HG02943 (cell line): ENCODE results near the gene NFIL3.

Experiments used
- ATAC-seq: cut with Tn5 transposase; IDR thresholded peaks from one replicate; pipeline ENCODE4 v1.9.1; 2021; ENCODE audit warnings: mild to moderate bottlenecking, low read depth, moderate library complexity; ENCODE audit not compliant: unreplicated experiment

NFIL3 gene

DNA sequence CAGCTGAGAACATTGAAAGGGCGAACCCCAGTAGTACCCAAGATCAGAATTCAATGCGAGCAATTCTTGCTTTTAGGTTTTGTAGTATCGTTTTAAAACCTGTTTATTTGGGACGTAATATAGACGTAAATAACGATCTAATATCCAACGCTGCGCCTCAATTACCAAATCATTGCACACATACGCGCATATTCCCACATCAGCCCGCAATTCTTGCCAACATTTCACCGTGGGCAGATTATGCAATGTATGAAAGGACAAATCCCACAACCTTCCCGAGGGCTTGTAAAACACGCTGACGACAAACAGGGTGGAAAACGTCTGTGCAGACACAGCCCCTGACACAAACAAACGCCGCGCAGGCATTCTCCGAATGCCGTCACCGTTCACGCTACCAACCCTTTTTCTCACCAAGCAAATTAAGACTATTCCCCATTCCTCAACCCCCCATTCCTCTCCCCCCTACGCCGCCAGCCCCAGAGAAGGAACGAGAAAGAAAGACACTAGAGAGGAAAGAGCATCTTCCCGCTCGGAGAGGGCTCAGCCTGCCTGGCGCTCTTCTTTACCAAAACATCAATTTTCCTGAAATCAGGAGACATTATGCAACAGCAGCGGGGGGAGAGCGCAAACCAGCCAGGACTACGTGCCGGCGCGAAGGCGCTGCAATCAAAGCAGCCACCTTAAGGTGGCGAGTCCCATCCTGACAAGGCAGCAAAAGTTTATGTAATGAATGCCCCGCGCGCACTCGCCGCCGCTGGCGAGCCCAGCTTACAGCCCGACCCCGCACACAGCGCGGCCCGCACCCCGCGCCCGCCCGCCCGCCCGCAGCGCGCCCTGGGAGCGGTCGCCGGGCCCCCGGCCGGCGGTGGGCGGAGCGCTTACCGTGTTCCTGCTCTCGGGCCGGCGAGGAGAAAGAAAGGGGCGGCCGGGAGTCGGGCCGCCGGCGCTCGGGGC is 597 bp downstream of the NFIL3 start:
- ATAC-seq = peak; percentile 47

DNA sequence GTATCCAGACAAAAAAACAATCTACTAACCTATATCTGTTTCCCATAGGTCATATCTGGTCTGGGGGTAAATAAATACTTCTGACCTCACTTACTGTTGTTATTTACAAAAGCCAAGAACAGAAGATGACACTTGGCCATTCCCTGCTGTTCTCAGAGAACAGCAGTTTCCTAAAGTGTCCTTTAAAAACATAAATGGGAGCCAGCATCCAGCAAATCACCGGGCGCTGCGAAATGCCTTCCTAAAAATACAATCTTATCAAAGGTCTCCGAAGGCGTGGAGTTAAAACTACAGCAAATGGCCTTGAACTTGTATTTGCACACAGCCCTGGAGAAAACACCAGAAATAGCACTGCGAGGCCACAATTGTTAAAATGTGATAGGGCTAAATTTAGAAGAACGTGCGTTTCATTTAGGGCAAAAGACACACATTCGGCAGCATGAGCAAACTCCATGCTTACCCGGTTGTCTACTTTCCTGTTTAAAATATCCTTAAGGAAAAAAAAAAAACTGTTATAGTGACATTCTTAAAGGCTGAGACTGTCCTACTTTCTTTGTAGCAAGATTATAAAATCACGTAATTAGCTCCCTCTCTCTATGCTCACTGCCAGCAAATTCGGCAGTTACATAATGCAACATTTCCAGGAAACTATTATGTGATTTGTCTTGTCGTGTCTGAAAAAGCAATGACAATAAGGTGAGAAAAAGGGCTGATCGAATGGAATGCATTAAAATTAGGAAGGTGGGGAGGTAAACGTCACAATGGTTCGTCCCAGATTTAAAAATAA is 1.5 kb downstream of the NFIL3 start:
- no peak for ATAC-seq

DNA sequence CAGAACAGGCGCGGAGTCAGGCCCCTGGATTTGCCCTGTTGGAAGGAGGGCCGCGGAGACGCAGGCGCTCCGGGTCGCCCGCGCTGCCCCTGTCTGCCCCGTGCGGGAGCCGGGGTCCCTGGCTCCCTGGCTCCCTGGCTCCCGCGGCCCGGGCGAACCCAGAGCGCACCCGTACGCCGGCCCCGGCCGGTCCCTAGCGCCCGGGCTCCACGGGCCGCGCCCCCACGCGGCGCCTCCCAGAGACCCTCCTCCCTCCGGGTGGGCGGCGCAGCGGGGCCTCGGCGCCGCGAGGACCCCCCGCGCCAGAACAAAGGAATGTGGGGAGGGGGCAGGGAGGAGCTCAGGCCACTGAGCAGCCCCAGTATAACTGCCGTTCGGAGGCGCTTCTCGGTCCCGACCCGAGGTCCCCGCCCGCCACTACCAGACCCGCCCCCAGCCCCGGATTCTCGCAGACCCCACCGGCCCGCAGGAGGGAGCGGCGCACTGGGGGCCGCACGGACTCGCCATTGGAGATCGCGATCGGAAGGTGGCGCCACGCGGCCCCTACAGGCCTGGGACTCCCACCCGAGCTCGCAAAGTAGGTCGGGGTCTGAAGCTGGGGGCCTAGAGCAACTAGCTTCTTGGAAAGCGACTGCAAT is 2.4 kb downstream of the NFIL3 start:
- ATAC-seq = no peak

DNA sequence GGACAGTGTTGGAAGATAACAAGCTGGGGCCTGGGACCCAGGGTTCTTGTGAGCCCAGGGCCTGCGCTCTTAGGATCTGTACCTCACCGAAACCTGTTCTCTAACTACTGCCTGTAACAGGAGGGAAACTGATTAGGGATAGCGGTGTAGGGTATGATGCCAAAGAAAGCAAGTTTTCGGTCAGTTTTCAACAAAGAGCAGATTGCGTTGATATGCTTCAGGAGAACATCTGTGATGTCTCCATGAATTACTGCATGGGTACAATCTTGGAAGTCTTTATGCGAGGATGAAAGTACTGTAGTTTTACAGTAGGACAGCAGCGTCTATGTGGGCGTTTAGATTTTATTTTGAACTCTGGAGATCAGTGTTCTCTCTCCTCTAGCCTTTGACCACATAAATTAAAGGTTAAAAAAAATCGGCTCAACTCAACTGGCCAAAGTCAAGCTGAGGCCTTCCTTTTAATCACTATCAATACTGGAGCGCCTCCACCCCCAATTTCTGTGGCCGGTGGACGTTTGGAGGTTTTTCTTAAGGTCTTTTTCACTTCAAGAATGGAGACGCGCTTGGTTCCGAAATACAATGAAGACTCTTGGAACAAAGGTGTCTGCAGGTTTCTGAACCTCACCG is 3.0 kb downstream of the NFIL3 start:
- no peak for ATAC-seq

DNA sequence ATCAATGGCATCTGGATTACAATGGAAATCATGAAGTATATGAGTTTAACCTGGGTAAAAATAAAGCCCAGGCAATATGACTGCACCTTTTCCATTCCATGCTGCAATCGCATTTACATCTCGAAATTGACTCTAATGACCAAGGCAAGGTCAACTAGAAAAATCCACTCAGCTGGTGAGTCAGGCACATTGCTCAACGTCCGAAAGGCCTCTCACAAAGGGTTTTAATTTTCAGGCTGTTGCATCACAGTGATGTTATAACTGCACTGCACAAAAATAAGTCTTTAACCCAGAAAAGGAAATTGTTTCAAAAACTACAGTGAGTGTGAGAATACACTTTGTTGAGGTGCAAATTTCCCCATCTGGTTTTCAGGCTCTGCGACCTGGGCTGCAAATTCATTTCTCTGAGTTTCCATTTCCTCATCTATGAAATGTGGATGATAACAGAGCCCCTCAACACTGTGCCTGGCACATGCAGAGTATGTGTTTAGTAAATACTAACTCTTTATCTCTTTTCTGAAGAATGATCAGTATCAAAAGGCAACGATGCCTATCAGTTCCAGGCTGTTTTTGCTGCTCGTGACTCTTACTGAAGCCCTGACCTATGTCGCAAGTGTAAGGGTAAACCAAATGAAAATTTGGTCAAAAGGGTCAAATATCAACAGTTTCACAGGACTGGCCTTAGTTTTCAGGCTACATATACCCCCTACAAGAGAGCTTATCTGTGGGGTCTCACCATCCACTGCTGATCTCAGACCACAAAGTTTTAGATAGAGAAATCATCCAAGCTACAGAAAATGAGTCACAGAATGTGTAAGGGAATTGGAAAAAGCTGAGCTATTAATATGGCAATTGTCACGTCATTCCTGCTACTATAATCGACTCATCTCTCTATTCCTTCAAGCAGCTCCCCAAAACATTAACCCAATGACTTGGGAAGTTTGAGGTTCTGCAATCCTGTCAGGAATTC is 4.1 kb downstream of the NFIL3 start:
- no peak for ATAC-seq

DNA sequence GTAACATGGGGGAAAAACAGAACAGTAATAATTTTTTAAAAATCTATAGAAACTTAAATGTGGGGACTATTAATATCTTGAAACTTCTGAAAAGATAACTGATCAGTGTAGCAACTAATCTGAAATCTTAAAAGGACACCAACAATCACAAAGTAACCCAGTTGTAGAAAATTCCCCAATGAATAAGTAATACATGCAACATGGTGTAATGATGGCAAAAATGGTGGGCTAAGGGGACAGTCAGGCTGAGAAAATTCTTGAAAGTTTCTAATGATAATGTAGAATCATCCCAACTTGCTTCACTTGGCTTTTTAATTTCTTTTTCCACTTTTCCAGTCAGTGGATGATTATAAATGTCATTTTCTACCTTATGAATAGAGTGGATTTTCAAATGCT is 5.4 kb downstream of the NFIL3 start:
- ATAC-seq = no peak

DNA sequence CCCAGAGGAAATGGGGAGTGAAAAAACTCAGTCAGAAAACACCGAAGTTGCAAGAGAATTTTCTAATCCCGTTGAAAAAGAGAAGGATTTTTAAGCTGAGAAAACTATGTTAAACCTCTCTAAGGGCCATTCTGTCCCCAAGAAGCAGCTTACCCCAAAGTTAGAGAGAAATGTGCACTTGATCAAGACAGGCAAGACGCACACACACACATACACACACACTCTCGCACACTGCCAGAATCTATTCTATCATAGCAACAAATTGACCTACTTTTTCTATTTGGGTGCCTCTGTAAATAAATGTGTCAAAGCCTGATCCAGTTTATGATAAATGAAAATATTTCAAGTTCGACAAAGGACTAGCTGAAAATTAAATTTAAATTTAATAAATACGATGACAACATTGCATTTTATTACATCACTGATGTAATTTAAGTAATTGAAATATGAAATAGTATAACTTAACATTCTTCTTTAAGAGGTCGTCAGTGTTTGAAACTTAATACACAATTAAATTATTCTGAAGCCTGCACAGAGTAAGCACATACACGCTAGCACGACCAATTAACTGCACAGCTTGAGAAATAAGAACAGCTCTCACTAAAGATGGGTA is 5.9 kb downstream of the NFIL3 start:
- no peak for ATAC-seq

DNA sequence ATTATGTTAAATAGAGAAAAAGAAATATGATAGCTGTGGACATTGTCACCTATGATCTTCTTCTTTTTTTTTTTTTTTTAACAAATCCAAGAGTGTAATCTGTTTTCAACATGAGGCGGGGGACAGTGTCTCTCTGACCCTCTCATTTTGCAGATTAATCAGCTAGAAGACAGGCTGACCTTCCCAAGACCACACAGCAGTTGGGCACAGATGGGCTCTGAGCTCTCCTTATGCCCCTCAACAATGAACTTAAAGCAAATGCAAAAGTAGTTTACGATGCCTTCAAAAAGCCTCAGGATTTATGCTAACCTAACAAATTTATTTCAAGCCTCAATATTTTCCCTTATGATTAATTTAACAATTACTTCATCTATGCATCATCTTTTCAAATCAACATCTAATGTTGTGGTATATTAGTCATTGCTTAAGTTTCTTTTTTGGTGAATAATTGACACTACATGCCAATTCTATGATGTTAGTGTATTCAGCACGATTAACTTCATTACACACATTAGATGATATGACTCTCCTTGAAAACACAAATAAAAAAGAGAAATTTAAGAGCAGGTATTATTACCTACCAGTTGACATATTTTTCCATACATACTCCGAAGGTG is 7.4 kb downstream of the NFIL3 start:
- ATAC-seq = no peak

DNA sequence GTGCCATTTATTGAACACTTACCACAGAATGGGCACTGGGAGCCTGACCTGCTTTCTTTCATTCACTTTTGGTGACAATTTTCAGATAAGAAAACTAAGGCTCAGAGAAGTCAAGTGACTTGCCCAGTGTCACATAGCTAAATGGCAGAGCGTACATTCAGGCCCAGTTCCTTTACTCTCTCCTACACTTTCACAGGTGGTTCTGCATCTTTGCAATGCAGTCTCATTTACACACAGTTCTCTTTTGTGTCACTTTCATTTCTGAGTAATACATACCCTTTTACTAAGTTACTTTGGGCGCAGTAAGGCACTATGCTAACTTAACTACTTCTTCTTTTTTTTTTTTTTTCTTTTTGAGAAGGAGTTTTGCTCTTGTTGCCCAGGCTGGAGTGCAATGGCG is 8.3 kb downstream of the NFIL3 start:
- ATAC-seq = no peak

DNA sequence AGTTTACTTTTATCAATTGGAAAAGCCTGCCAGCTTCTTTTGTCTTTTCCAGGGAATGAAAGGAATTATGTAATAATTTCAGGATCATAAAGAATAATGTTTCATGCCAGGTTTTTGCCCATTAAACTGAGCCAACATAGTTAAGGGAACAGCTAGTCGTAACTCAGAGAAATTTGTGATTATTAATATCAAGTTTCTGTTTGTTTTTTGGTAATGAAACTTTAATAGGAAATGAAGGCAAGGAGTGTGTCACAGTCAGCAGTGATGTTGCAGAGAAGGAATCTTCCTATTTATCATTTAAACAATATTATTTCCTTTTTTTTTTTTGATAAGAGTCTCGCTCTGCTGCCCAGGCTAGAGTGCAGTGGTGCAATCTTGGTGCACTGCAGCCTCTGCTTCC is 10.7 kb downstream of the NFIL3 start:
- ATAC-seq = no peak

DNA sequence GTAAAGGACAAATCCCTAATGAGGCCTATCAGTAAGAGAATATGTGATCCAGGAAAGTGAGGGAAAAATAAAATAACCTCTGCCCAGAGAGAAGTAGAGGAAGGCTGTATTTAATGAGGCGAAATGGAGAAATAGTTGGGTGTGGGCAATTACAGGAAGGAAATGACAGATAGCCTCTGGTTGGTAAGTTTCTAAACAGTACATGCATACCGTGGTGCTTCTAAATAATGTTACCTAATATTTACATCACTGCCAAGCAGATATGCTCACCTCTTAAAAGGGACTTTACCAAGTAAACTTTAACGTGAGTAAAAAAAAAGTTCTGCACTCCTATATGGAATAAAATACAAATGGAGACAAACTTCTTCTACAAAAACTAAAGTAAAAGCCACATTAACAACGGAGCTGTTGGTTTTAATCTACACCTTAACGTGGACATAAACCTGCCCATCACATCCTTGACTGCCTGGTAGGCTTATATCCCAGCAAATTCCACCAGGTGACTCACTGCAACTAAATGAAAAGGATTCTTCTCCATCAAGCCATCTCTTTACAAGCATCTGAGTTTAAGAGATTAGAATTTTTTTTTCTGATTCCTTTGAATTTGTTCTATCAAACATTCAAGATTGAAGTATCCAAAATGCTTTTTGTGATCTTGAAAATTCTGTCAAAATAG is 12.4 kb downstream of the NFIL3 start:
- no peak for ATAC-seq

DNA sequence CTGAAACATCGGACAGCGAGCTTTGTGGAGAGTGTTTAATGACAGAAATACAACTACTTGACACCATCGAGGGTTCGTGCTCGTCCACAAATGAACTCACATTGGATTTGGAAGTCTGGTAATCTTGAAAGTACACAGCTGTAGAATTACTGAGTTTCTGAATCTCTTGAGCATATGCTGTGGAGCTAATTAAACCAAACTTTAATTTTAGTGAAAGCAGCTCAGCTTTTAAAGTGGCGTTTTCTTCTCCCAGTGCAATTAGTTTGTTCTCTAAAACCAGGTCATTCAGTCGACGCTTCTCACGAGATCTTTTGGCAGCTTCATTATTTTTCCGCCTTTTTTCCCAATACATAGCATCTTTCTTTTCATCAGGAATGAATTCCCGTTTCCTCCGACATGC is 13.5 kb downstream of the NFIL3 start:
- no peak for ATAC-seq

DNA sequence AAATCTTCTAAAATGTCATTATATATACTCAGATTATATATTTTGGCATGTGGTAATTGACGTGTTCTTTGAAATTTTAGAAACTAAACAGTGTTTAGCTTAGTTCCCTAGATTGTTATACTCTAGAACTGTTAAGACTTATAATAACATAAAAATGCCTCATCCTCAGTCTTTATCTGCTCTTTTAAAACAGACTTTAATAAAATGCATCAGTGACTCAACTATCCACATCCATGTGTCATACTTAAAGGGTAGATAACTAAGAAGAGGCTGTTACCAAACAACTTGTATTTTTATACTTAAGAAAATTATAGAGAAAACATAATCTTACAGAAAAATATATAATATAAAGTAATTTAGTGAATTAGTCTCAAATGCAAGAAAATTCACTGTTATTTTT is 15.2 kb downstream of the NFIL3 start:
- no peak for ATAC-seq

DNA sequence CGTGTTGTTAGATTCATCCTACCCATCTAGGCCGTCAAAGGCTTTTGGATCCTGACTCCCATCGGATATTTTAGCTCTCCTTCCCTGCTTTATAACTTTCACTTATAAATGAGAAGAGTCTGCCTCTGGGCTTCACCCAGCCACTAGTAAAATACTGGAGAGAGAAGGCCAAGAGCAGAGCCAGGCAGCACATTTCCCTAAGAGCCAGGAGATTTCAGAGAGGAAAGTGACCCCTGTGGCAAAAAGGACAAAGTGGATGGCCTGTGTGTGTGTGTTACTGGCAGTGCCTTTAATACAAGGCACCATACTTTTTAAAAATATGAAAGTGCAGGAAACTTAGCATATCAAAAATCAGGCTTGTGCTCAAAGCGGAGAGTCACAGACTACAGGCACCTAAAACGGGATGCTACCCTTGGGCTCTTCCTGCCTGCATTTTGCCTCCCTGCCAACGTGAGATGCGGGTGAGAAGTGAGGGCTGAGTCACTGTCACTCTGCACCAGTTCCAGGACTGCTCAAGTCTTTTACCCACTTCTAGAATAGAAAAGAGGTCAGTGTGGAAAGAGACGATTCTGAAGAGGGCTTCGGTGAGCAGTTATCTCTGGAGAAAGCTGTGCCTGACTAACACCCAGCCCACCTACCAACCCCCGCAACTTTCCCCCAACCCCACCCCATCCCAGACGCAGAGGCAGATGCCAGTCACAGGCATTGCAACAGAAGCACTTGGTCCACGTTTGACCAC is 15.9 kb downstream of the NFIL3 start:
- ATAC-seq = no peak

DNA sequence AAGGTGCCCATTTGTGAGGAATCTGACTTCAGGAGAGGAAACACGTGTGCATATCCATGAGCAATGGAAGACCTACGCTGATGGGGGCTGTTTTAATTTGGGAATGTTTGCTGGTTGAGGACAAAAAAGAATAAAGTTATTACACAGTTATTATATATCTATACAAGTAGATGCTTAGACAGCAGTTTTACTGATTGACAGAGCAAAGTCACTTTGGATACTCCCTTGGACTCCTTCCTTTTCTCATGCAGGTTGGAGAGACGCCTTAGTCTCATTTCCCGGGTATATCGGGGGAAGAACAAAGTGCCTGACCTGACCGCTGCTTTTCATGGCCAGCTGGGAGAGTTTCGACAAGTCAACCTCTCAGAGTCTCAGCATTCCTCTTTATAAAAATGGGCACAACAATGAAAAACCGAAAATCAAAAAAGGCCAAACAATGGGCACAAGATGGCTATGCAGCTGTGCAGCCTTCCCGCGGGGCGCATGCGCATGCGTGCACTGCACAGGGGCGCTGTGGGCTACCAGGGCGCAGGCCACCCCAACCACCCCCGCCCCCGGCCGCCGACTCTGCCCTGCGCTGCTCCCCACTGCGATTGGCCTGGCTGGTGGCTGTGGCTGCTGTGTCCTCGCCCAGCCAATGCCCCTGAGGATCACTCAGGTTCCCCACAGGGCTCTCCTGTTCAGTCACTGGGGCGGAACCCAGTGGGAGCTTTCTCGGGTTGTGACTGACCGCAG is 18.1 kb downstream of the NFIL3 start:
- no peak for ATAC-seq

DNA sequence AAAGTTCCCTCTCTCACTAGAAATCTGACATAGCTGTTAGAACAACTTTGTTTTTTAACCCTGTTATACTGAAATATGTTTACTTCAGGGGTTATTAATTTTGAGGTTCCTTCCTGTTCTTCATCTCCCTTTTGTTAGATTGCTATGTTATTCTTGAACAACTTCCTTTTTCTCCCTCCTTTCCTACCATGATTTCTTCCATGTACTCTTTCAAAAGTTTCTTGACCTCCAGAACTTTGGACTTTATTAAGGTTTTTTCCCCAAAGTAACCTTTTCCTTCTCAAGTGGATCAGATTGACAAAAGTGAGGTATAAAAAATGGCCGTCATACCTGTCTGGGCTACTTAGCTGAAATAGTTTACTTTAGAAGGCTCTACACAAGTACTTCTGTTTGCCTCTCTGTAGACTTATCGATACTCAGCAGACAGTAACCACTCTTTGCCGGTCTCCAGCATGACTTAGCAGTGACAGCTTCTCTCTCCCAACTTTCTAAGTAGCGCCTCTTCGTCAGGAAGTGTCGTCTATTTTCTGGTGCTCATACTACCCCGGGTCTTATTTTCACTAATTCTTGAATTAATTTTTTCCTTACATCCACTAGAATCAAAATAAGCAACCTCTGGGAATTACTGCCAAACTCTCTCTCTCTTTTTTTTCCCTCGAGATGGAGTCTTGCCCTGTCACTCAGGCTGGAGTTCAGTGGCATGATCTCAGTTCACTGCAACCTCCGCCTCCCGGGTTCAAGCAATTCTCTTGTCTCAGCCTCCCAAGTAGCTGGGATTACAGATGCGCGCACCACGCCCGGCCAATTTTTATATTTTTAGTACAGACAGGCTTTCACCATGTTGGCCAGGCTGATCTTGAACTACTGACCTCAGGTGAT is 19.7 kb downstream of the NFIL3 start:
- ATAC-seq = no peak
